GM19099 (cell line): ENCODE data around the gene CISD3.

Experiments used
- POLR2A ChIP-seq: IDR thresholded peaks from 3 replicates; pipeline ENCODE4 v1.6.1; 2011; ENCODE audit warnings: low read depth; ENCODE audit not compliant: insufficient read length; ENCODE audit errors: extremely low read depth

CISD3 gene

GRCh38 chr17:38704606-38705522 is 25.3 kb upstream of the CISD3 start, which contains the start of gene MLLT6:
MLLT6 (plus strand) TSS chr17:38705273; CDS start chr17:38705633, 360 bp downstream.
- peak; percentile 65 for TF ChIP-seq POLR2A

GRCh38 chr17:38705523-38705802 is 24.7 kb upstream of the CISD3 start:
- no peak for TF ChIP-seq POLR2A

GRCh38 chr17:38705803-38706504 is 24.2 kb upstream of the CISD3 start:
- peak; percentile 10 for TF ChIP-seq POLR2A

GRCh38 chr17:38706505-38707216 is 23.5 kb upstream of the CISD3 start:
- peak; percentile 3 for TF ChIP-seq POLR2A

- no peak for TF ChIP-seq POLR2A
Measured at GRCh38 chr17:38707678-38708351, 22.3 kb upstream of the CISD3 start.

DNA sequence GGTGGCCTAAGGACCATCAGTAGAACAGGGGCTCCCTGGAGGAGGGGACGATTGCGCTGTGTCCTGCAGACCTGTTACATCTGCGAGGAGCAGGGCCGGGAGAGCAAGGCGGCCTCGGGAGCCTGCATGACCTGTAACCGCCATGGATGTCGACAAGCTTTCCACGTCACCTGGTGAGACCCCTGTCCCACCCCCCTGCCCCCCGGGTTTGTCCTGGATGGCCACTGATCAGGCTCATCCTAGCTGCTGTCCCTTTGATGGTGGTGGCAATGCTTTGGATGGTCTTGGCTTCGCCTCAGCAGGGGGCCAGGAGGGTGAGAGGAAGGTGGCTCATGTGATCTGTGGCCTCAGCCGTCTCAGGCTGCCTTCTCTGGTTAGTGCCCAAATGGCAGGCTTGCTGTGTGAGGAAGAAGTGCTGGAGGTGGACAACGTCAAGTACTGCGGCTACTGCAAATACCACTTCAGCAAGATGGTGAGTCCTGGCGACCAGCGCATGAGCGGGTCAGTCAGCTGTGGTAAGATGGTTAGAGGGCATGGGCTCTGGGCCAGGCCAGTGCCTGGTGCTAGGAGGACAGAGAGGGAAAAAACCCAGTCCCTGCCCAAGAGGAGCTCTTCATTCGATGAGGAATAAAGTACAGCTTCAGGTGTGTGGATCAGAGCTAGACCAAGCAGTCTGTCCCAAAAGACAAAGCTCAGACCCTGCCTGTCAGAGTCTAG is 20.9 kb upstream of the CISD3 start:
- no peak for TF ChIP-seq POLR2A

- TF ChIP-seq POLR2A = no peak
Measured at GRCh38 chr17:38709864-38710603, 20.1 kb upstream of the CISD3 start.

- no peak for TF ChIP-seq POLR2A
Measured at GRCh38 chr17:38710604-38710962, 19.6 kb upstream of the CISD3 start.

- TF ChIP-seq POLR2A = no peak
Measured at GRCh38 chr17:38710985-38711384, 19.2 kb upstream of the CISD3 start.

DNA sequence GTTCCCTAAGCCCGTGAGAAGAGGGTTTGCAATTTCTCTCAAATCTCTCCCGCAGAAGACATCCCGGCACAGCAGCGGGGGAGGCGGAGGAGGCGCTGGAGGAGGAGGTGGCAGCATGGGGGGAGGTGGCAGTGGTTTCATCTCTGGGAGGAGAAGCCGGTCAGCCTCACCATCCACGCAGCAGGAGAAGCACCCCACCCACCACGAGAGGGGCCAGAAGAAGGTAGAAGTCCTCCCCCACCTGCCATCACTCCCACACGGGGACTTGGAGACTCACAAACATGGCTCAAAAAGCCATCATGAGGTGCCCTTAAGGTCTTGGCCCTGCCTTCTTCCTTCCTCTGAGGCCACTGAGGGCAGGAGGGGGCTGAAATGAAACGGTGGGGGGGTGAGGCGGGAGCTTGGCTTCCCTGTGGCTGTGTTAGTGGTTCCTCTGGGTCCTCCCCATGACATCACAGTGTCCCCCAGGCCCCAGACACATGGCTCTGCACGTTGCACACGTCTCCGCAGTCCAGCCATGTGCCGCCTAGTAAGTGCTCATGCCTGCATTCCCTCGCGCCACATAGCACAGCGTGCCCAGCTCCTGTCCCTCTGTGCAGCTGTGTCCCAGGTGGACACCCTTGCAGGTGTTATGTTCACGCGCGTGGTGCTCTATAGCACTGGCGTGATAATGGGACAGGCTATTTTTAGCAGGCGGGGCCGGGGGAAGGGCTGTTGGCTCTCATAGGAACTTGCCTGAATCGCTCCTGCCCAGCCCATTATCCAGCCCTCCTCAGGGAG is 18.2 kb upstream of the CISD3 start:
- no peak for TF ChIP-seq POLR2A

GRCh38 chr17:38712593-38712992 is 17.5 kb upstream of the CISD3 start:
- TF ChIP-seq POLR2A = no peak

DNA sequence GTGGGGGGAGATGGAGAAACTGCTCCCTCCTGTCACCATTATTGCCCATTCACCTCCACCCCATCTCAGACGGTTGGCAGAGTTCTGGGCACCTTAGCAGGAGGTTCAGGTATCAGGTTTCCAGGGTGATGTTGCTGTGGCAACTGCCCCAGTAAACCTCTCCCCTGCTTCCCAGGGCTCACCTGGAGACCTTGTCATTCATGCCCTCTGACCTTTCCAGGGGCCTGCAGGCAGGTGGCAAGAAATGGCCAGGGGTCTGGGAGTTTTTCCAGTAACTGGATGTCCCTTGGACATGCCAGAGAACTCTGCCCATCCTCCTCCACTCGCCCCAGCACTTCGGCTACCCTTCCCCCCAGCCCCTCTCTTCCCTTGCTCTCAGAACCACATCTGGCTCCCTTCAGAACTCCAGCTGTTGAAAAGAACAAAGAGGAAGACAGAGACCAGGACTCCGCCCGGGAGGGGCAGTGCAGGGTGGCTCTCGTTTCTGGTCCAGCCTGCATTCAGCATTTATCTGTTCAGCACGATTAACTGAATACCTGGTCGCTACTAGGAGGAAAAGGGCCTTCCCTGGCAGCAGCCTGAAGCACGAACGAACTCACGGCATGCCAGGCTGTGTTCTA is 16.6 kb upstream of the CISD3 start:
- no peak for TF ChIP-seq POLR2A
